Body of pancreas (tissue), 4 donors: ENCODE measurements around the gene ERC2.

ENCODE experiments used
- POLR2A ChIP-seq, 3 donors: fragments of 450-650 bp; IDR thresholded peaks; one replicate each; pipeline ENCODE4 v1.6.1; 2016; ENCODE audit warnings: antibody characterized with exemption in 3 of 3, mild to moderate bottlenecking in 2 of 3
- TF ChIP-seq, protein P1 (sequence below), 7 experiments: fragments of 450-650 bp in 4 of 7; fragments of 200-600 bp in 3 of 7; sonication (generic) in 3 of 7; IDR thresholded peaks; one replicate each; pipeline ENCODE4 v1.5.1; 2016 to 2019; ENCODE audit warnings: antibody characterized with exemption in 7 of 7

DNA sequence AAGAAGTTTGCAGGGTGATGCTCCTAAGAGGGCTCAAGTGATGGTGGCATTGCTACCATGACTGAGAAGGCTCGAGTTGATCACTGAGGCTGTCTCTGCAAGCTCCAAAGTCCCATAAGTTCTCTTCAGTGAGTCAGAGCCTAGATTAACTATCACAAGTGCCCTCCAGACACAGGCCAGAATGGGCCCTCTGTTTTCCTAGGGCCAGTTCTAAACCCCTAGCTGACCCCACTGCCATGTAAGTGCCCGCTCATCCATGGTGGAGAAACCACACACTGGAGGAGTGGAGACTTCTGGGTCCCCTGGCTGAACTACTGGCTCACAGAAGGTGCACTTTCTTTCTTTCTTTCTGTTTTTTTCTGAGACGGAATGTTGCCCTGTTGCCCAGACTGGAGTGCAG lies 893.6 kb downstream of the ERC2 start:
- no peak for TF ChIP-seq POLR2A (IDR thresholded peaks at IDR 0.05)
- TF ChIP-seq, protein P1, sequence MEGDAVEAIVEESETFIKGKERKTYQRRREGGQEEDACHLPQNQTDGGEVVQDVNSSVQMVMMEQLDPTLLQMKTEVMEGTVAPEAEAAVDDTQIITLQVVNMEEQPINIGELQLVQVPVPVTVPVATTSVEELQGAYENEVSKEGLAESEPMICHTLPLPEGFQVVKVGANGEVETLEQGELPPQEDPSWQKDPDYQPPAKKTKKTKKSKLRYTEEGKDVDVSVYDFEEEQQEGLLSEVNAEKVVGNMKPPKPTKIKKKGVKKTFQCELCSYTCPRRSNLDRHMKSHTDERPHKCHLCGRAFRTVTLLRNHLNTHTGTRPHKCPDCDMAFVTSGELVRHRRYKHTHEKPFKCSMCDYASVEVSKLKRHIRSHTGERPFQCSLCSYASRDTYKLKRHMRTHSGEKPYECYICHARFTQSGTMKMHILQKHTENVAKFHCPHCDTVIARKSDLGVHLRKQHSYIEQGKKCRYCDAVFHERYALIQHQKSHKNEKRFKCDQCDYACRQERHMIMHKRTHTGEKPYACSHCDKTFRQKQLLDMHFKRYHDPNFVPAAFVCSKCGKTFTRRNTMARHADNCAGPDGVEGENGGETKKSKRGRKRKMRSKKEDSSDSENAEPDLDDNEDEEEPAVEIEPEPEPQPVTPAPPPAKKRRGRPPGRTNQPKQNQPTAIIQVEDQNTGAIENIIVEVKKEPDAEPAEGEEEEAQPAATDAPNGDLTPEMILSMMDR (IDR thresholded peaks at IDR 0.05), result no peak
